IPS DF 6.9 (cell line): ENCODE data around the gene DCAF11.

Experiments used
- DNase-seq: peaks from one replicate; pipeline ENCODE4 v3.0.0-alpha.2; 2013; ENCODE audit warnings: low read depth, low spot score
- H3K27ac ChIP-seq: one replicate; pipeline ENCODE4 v1.5.1; 2013; ENCODE audit warnings: low read length, control low read depth
- H3K27me3 ChIP-seq: 2 replicates; pipeline ENCODE4 v1.6.1; 2013; ENCODE audit warnings: mild to moderate bottlenecking, low read length; ENCODE audit not compliant: control insufficient read depth, insufficient read depth
- H3K36me3 ChIP-seq: 2 replicates; pipeline ENCODE4 v1.6.1; 2013; ENCODE audit warnings: low read length; ENCODE audit not compliant: control insufficient read depth, insufficient read depth
- H3K4me1 ChIP-seq: 2 replicates; pipeline ENCODE4 v1.6.1; 2013; ENCODE audit warnings: low read length; ENCODE audit not compliant: control insufficient read depth, insufficient read depth
- H3K4me3 ChIP-seq: 2 replicates; pipeline ENCODE4 v1.5.1; 2013; ENCODE audit warnings: mild to moderate bottlenecking, low read length
- H3K9me3 ChIP-seq: 2 replicates; pipeline ENCODE4 v1.6.1; 2013; ENCODE audit warnings: low read length, inconsistent platforms; ENCODE audit not compliant: control insufficient read depth, insufficient read depth
- WGBS: extraction: QIAGEN DNeasy Blood & Tissue Kit; methylation state at CpG from one replicate; pipeline ENCODE4 v1.1.7; 2013; ENCODE audit warnings: mixed read lengths, missing lambda C conversion rate; ENCODE audit not compliant: insufficient read length, insufficient coverage; 5-methylcytosine and 5-hydroxymethylcytosine counted together

DCAF11 gene

GRCh38 chr14:24123424-24124417, 9.1 kb downstream of the DCAF11 start:
- no peak for DNase-seq
- WGBS: no CpG with 5 or more reads among the region's 9 CpGs
- Histone ChIP-seq H3K4me3 (no peak overlapping the region), H3K9me3 (no peaks in the 10 kb centered on the region), H3K27ac (no peak overlapping the region), H3K27me3 (no peaks in the 10 kb centered on the region), H3K36me3 (peaks cover 22% of the 10 kb centered on the region), H3K4me1 (no peaks in the 10 kb centered on the region)

- Histone ChIP-seq H3K4me1 (no peaks in the 10 kb centered on the region), H3K4me3 (no peak overlapping the region), H3K27me3 (no peaks in the 10 kb centered on the region), H3K9me3 (no peaks in the 10 kb centered on the region), H3K27ac (no peak overlapping the region), H3K36me3 (peaks cover 7% of the 10 kb centered on the region)
- no peak for DNase-seq
These were observed 12.4 kb downstream of the DCAF11 start for GRCh38 chr14:24126939-24127338.

- Histone ChIP-seq H3K4me3 (no peak overlapping the region), H3K27ac (no peak overlapping the region), H3K27me3 (no peaks in the 10 kb centered on the region), H3K9me3 (no peaks in the 10 kb centered on the region), H3K4me1 (no peaks in the 10 kb centered on the region), H3K36me3 (peaks cover 4% of the 10 kb centered on the region)
- no CpG with 5 or more reads among the region's 2 CpGs for WGBS
- no peak for DNase-seq
These were observed 13.1 kb downstream of the DCAF11 start for GRCh38 chr14:24127673-24128072.

- no peak for DNase-seq
- H3K4me1 ChIP-seq: no peaks in the 10 kb centered on the region
- no CpG with 5 or more reads among the region's 8 CpGs for WGBS
These were observed 14.9 kb downstream of the DCAF11 start for GRCh38 chr14:24129410-24129998.

GRCh38 chr14:24130380-24130716, 15.8 kb downstream of the DCAF11 start, which contains the start of gene FITM1:
Gene FITM1 (plus strand): TSS chr14:24130659. CDS start chr14:24131564, 905 bp downstream.
- Histone ChIP-seq H3K4me1 (peaks cover under 1% of the 10 kb centered on the region), H3K27ac (no peak within 1 kb of the TSS), H3K36me3 (no peaks in the 10 kb centered on the region), H3K9me3 (no peaks in the 10 kb centered on the region), H3K27me3 (no peaks in the 10 kb centered on the region), H3K4me3 (no peak within 1 kb of the TSS)
- WGBS: no CpG with 5 or more reads among the region's 5 CpGs
- DNase-seq: no peak

More at GRCh38 chr14:24129410-24129998, 14.9 kb downstream of the DCAF11 start:
- no peak overlapping the region for H3K4me3 ChIP-seq
- H3K36me3 ChIP-seq: no peaks in the 10 kb centered on the region
- H3K27ac ChIP-seq: no peak overlapping the region
- H3K9me3 ChIP-seq: no peaks in the 10 kb centered on the region
- no peaks in the 10 kb centered on the region for H3K27me3 ChIP-seq

GRCh38 chr14:24130717-24131548, 16.4 kb downstream of the DCAF11 start:
- DNase-seq: no peak
- peaks cover 2% of the 10 kb centered on the region for H3K4me1 ChIP-seq
- H3K9me3 ChIP-seq: no peaks in the 10 kb centered on the region
- H3K27ac ChIP-seq: no peak overlapping the region
- H3K27me3 ChIP-seq: no peaks in the 10 kb centered on the region
- H3K36me3 ChIP-seq: no peaks in the 10 kb centered on the region
- no peak overlapping the region for H3K4me3 ChIP-seq
- no CpG with 5 or more reads among the region's 7 CpGs for WGBS

- Histone ChIP-seq H3K4me3 (no peak overlapping the region), H3K27me3 (no peaks in the 10 kb centered on the region), H3K4me1 (peaks cover 2% of the 10 kb centered on the region), H3K9me3 (no peaks in the 10 kb centered on the region), H3K36me3 (no peaks in the 10 kb centered on the region), H3K27ac (no peak overlapping the region)
- no peak for DNase-seq
- no CpG with 5 or more reads among the region's 15 CpGs for WGBS
These were observed 17.0 kb downstream of the DCAF11 start for GRCh38 chr14:24131549-24131966.

GRCh38 chr14:24132061-24132685, 17.6 kb downstream of the DCAF11 start:
- DNase-seq: no peak
- no peak overlapping the region for H3K4me3 ChIP-seq
- peaks cover 5% of the 10 kb centered on the region for H3K4me1 ChIP-seq
- no peaks in the 10 kb centered on the region for H3K9me3 ChIP-seq
- H3K27me3 ChIP-seq: no peaks in the 10 kb centered on the region
- H3K36me3 ChIP-seq: no peaks in the 10 kb centered on the region
- no CpG with 5 or more reads among the region's 24 CpGs for WGBS
- no peak overlapping the region for H3K27ac ChIP-seq

- DNase-seq: no peak
- Histone ChIP-seq H3K9me3 (no peaks in the 10 kb centered on the region), H3K4me1 (peaks cover 5% of the 10 kb centered on the region), H3K27me3 (no peaks in the 10 kb centered on the region), H3K4me3 (no peak overlapping the region), H3K27ac (no peak overlapping the region), H3K36me3 (no peaks in the 10 kb centered on the region)
- no CpG with 5 or more reads among the region's 2 CpGs for WGBS
These were observed 18.4 kb downstream of the DCAF11 start for GRCh38 chr14:24132976-24133375.

GRCh38 chr14:24133735-24134134, 19.2 kb downstream of the DCAF11 start:
- no peak for DNase-seq
- Histone ChIP-seq H3K27ac (no peak overlapping the region), H3K4me1 (peaks cover 5% of the 10 kb centered on the region), H3K27me3 (no peaks in the 10 kb centered on the region), H3K9me3 (no peaks in the 10 kb centered on the region), H3K36me3 (peaks cover 3% of the 10 kb centered on the region; the same call in 1 of the 2 replicates), H3K4me3 (no peak overlapping the region)
- no CpG with 5 or more reads among the region's 1 CpG for WGBS
